Germinal center (tissue), 1 donor: ENCODE data around the gene NEDD9.
A peak's percentile ranks its signal among the peaks of the same experiment; 100 is the strongest.

Source experiments
- DNase-seq: peaks from one replicate; pipeline ENCODE4 v3.0.0; 2012; ENCODE audit warnings: mixed read lengths, low spot score

The NEDD9 gene

GRCh38 chr6:11232193-11232769 lies at the start of gene NEDD9:
Gene NEDD9, minus strand, starts transcription at chr6:11232668. Its CDS starts 153 bp downstream, at chr6:11232515.
- peak; percentile 94 for DNase-seq

GRCh38 chr6:11282245-11282644 lies 49.8 kb upstream of the NEDD9 start:
- no peak for DNase-seq

GRCh38 chr6:11280394-11280793 lies 47.9 kb upstream of the NEDD9 start:
- DNase-seq = no peak

- DNase-seq = no peak
Observed at GRCh38 chr6:11279284-11279689, 46.8 kb upstream of the NEDD9 start.

- no peak for DNase-seq
Observed at GRCh38 chr6:11278207-11278559, 45.7 kb upstream of the NEDD9 start.

- peak; percentile 37 for DNase-seq
Observed at GRCh38 chr6:11277275-11278206, 45.1 kb upstream of the NEDD9 start.

- DNase-seq = no peak
Observed at GRCh38 chr6:11276911-11277274, 44.4 kb upstream of the NEDD9 start.

GRCh38 chr6:11276228-11276627 lies 43.8 kb upstream of the NEDD9 start:
- DNase-seq = no peak

GRCh38 chr6:11275598-11275997 lies 43.1 kb upstream of the NEDD9 start:
- peak; percentile 15 for DNase-seq

GRCh38 chr6:11273406-11274065 lies 41.1 kb upstream of the NEDD9 start:
- DNase-seq = no peak

- no peak for DNase-seq
Observed at GRCh38 chr6:11272491-11273192, 40.2 kb upstream of the NEDD9 start.

- no peak for DNase-seq
Observed at GRCh38 chr6:11271228-11272020, 39.0 kb upstream of the NEDD9 start.

- DNase-seq = no peak
Observed at GRCh38 chr6:11270030-11271027, 37.9 kb upstream of the NEDD9 start.

- no peak for DNase-seq
Observed at GRCh38 chr6:11268978-11269377, 36.5 kb upstream of the NEDD9 start.

GRCh38 chr6:11266926-11267325 lies 34.5 kb upstream of the NEDD9 start:
- no peak for DNase-seq

GRCh38 chr6:11265932-11266331 lies 33.5 kb upstream of the NEDD9 start:
- no peak for DNase-seq

- DNase-seq = no peak
Observed at GRCh38 chr6:11264100-11264499, 31.6 kb upstream of the NEDD9 start.

- no peak for DNase-seq
Observed at GRCh38 chr6:11263291-11263775, 30.9 kb upstream of the NEDD9 start.

GRCh38 chr6:11262242-11262641 lies 29.8 kb upstream of the NEDD9 start:
- DNase-seq = no peak
